Right lobe of liver (tissue), 6 donors: ENCODE data around the gene NLGN4X. TPM values are rescaled to one million over a fixed set of nuclear protein-coding genes. Genes with fewer than 3 reads are reported as not detected.
"Not testable (repeated sequence)": the region's sequence is repeated elsewhere in the genome, so short reads cannot be mapped to it uniquely, and the experiment has no call there.

Experiments used
- ATAC-seq, 4 donors: fragments of 200-7000 bp; cut with Tn5 transposase; one replicate each; pipeline ENCODE4 v1.9.1; 2020; ENCODE audit warnings: mild to moderate bottlenecking in 4 of 4, moderate library complexity in 4 of 4
- DNase-seq, 3 donors: peaks; one replicate each; pipeline ENCODE4 v3.0.0-alpha.2; 2020
- H3K27ac ChIP-seq, 3 donors: fragments of 200-600 bp; one replicate each; pipeline ENCODE4 v1.8.0; 2022
- H3K27me3 ChIP-seq, 2 donors: fragments of 200-600 bp; one replicate each; pipeline ENCODE4 v1.8.0; 2022
- H3K36me3 ChIP-seq, 4 donors: fragments of 200-600 bp; sonication (generic) in 1 of 4; one replicate each; pipeline versions ENCODE4 v1.5.1 to v1.8.0; 2017 to 2022; ENCODE audit warnings: control low read depth in 1 of 4
- H3K4me1 ChIP-seq, 4 donors: fragments of 200-600 bp; sonication (generic) in 1 of 4; one replicate each; pipeline versions ENCODE4 v1.5.1 to v1.8.0; 2017 to 2022; ENCODE audit warnings: control low read depth in 1 of 4
- H3K4me3 ChIP-seq, 3 donors: fragments of 200-600 bp; one replicate each; pipeline ENCODE4 v1.8.0; 2022
- H3K9me3 ChIP-seq, 4 donors: fragments of 200-600 bp; sonication (generic) in 1 of 4; one replicate each; pipeline versions ENCODE4 v1.5.1 to v1.8.0; 2017 to 2022; ENCODE audit warnings: control low read depth in 1 of 4
- POLR2A ChIP-seq: fragments of 450-650 bp; IDR thresholded peaks from one replicate; pipeline ENCODE4 v1.6.1; 2017; ENCODE audit warnings: antibody characterized with exemption, mild to moderate bottlenecking
- WGBS: methylation state at CpG from one replicate; pipeline ENCODE4 v1.1.6; 2018; ENCODE audit warnings: low coverage, low lambda C conversion rate; ENCODE audit not compliant: insufficient coverage; ENCODE audit errors: missing lambda C conversion rate; 5-methylcytosine and 5-hydroxymethylcytosine counted together
- intact Hi-C, 2 donors: fragments of 100-400 bp; cut with DNase I; formaldehyde crosslinking; loops; one replicate each; pipeline versions ENCODE4 v1.11.2 to v1.14.1; 2022
- total RNA-seq, 6 experiments: library from RNA; depleted of rRNA in 2 of 6; stranded (reverse); fragments of >200 nt in 2 of 6; fragmentation: NEBNext Ultra II Directional in 3 of 6; extraction: Animal tissue kit (Norgen Biotek cat#: 25700) in 3 of 6; gene quantifications; one replicate each; pipeline versions ENCODE4 v1.1.0 to v1.2.4, GENCODE V29; 2016 to 2023
- TF ChIP-seq, protein P1 (sequence below), 4 donors: fragments of 200-600 bp in 3 of 4; fragments of 450-650 bp in 1 of 4; IDR thresholded peaks; one replicate each; pipeline versions ENCODE4 v1.5.1 to v1.8.0; 2016 to 2022; ENCODE audit warnings: antibody characterized with exemption in 4 of 4, mild to moderate bottlenecking in 2 of 4
- donor health status: DM: no; HTN: yes; CAD: no.
- donor health status: DM: no; HTN: no; CAD: no.
- donor health status: DM: no; HTN: no; CAD: no.
- donor health status: DM: no; HTN: yes; CAD: no.
- donor health status: DM: no; HTN: yes; CAD: no.

Gene NLGN4X
- total RNA-seq, 6 experiments from 2014 or later = 0.51 to 1.5 (median 1.1) TPM

GRCh38 chrX:5928224-5928623 lies 300.4 kb downstream of the NLGN4X start:
- TF ChIP-seq, protein P1, sequence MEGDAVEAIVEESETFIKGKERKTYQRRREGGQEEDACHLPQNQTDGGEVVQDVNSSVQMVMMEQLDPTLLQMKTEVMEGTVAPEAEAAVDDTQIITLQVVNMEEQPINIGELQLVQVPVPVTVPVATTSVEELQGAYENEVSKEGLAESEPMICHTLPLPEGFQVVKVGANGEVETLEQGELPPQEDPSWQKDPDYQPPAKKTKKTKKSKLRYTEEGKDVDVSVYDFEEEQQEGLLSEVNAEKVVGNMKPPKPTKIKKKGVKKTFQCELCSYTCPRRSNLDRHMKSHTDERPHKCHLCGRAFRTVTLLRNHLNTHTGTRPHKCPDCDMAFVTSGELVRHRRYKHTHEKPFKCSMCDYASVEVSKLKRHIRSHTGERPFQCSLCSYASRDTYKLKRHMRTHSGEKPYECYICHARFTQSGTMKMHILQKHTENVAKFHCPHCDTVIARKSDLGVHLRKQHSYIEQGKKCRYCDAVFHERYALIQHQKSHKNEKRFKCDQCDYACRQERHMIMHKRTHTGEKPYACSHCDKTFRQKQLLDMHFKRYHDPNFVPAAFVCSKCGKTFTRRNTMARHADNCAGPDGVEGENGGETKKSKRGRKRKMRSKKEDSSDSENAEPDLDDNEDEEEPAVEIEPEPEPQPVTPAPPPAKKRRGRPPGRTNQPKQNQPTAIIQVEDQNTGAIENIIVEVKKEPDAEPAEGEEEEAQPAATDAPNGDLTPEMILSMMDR (IDR thresholded peaks at IDR 0.05) = no peak
- no peak for TF ChIP-seq POLR2A
- H3K36me3 ChIP-seq = no peaks in the 10 kb centered on the region
- 49% methylated on average over 2 of the region's 2 CpGs for WGBS
- H3K9me3 ChIP-seq = no peaks in the 10 kb centered on the region
- ATAC-seq (no peak), DNase-seq (no peak)
- no peak overlapping the region for H3K4me3 ChIP-seq
- H3K4me1 ChIP-seq = no peaks in the 10 kb centered on the region
- intact Hi-C loops = no loop called here
- no peaks in the 10 kb centered on the region for H3K27me3 ChIP-seq
- no peak overlapping the region for H3K27ac ChIP-seq

- DNase-seq = no peak
- Histone ChIP-seq H3K27me3 (peaks cover 0 to 4% of the 10 kb centered on the region in 2 donors), H3K4me1 (no peaks in the 10 kb centered on the region), H3K27ac (no peak overlapping the region), H3K9me3 (no peaks in the 10 kb centered on the region), H3K4me3 (no peak overlapping the region), H3K36me3 (no peaks in the 10 kb centered on the region)
- no peak for ATAC-seq
- intact Hi-C loops = no loop called here
- WGBS = 45% methylated on average over 3 of the region's 5 CpGs
- no peak for TF ChIP-seq POLR2A
- TF ChIP-seq, protein P1 (IDR thresholded peaks at IDR 0.05) = no peak
These were observed 311.7 kb downstream of the NLGN4X start for GRCh38 chrX:5916945-5917344.

- no peak overlapping the region for H3K4me3 ChIP-seq
- no peaks in the 10 kb centered on the region for H3K9me3 ChIP-seq
- ATAC-seq = no peak
- H3K36me3 ChIP-seq = no peaks in the 10 kb centered on the region
- H3K27ac ChIP-seq = no peak overlapping the region
- DNase-seq = no peak
- no peaks in the 10 kb centered on the region for H3K4me1 ChIP-seq
- TF ChIP-seq POLR2A = no peak
- TF ChIP-seq, protein P1 (IDR thresholded peaks at IDR 0.05) = no peak
- intact Hi-C loops = no loop called here
- WGBS = 21% methylated on average over 1 of the region's 1 CpG
- H3K27me3 ChIP-seq = peaks cover 0 to 4% of the 10 kb centered on the region in 2 donors
These were observed 312.9 kb downstream of the NLGN4X start for GRCh38 chrX:5915783-5916182.

GRCh38 chrX:5907207-5907606 lies 321.5 kb downstream of the NLGN4X start:
- 27% methylated on average over 3 of the region's 6 CpGs for WGBS

DNA sequence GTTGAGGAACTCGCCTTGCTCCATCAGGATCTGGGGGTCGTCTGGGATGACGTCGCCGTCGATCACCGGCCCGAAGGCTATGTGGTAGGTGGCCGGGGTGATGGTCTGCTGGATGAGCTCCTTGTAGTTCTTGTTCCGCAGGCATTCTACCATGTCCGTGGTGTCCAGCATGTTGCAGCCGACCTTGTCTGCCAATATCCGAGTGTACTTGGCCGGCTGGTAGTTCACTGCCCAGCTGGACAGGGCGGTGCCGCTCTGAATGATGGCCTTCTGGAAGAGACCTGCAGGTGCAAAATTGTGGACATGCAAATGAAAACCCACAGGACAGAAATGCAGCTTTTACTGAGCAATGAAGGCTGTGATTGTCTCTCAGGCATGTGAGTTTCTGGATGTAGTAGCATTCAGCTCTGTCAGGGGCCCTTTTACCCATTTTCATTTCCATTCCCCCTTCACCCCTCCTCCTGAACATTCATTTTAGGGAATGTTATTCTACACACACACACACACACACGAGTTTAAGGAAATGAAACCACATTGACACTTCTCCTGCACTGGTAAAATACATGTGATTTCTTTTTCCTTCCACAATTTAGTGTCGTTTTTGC lies 325.0 kb downstream of the NLGN4X start:
- H3K36me3 ChIP-seq, DNase-seq, H3K4me3 ChIP-seq, ATAC-seq, intact Hi-C loops, H3K9me3 ChIP-seq, H3K27me3 ChIP-seq, H3K4me1 ChIP-seq, H3K27ac ChIP-seq: not testable (repeated sequence)
- 15% methylated on average over 2 of the region's 18 CpGs for WGBS

More at GRCh38 chrX:5907207-5907606, 321.5 kb downstream of the NLGN4X start:
- no peak for ATAC-seq
- Histone ChIP-seq H3K27ac (no peak overlapping the region), H3K9me3 (no peaks in the 10 kb centered on the region), H3K27me3 (no peaks in the 10 kb centered on the region), H3K36me3 (no peaks in the 10 kb centered on the region), H3K4me3 (no peak overlapping the region), H3K4me1 (no peaks in the 10 kb centered on the region)
- intact Hi-C loops = no loop called here
- TF ChIP-seq, protein P1 (IDR thresholded peaks at IDR 0.05) = no peak
- TF ChIP-seq POLR2A = no peak
- no peak for DNase-seq
